Panc1 (cell line): ENCODE data around the gene ITGB3. TPM values are rescaled to one million over a fixed set of nuclear protein-coding genes. Genes with fewer than 3 reads are reported as not detected.

Experiments used
- ATAC-seq: fragments of 200-7000 bp; cut with Tn5 transposase; 2 replicates; pipeline ENCODE4 v1.9.1; 2020; ENCODE audit warnings: mild to moderate bottlenecking, moderate library complexity
- BruUV-seq: library from RNA; stranded (reverse); fragments of 400-500 nt; replicated peaks from 2 replicates; lab custom pipeline; 2021; lab: Mats Ljungman, UMichigan
- CTCF ChIA-PET: fragments of 300-600 bp; sonication (Branson Sonifier 250); formaldehyde crosslinking; loops from one replicate; lab custom pipeline; 2022; ENCODE audit warnings: antibody characterized with exemption; lab: Charles Lee
- POLR2A ChIA-PET: fragments of 300-600 bp; sonication (Branson Sonifier 250); formaldehyde crosslinking; loops from one replicate; lab custom pipeline; 2022; ENCODE audit warnings: antibody characterized with exemption; lab: Charles Lee
- DNase-seq: peaks from one replicate; pipeline ENCODE4 v3.0.0-alpha.2; 2010; ENCODE audit warnings: low read depth, low spot score
- H3K27ac ChIP-seq: 2 replicates; pipeline ENCODE4 v1.5.1; 2011; ENCODE audit warnings: mild to moderate bottlenecking, low read length, inconsistent platforms
- H3K27me3 ChIP-seq: fragments of 200-500 bp; sonication (Bioruptor generic); 2 replicates; pipeline ENCODE4 v1.6.0; 2014; ENCODE audit warnings: low read length, inconsistent platforms; ENCODE audit not compliant: control insufficient read depth, insufficient read depth
- H3K36me3 ChIP-seq: fragments of 200-500 bp; sonication (Bioruptor generic); 2 replicates; pipeline ENCODE4 v1.5.1; 2014; ENCODE audit warnings: inconsistent platforms, mild to moderate bottlenecking, low read length, moderate library complexity; ENCODE audit not compliant: control insufficient read depth, insufficient read depth
- H3K4me1 ChIP-seq: 2 replicates; pipeline ENCODE4 v1.5.1; 2011; ENCODE audit warnings: inconsistent platforms, mild to moderate bottlenecking, low read length, moderate library complexity; ENCODE audit not compliant: control insufficient read depth, insufficient read depth
- H3K4me3 ChIP-seq, 2 experiments: 2 replicates each; pipeline ENCODE4 v1.5.1; 2011 to 2012; ENCODE audit warnings: low read depth in 2 of 2, low read length in 2 of 2, mild to moderate bottlenecking in 2 of 2, inconsistent platforms in 1 of 2, moderate library complexity in 1 of 2
- H3K9me3 ChIP-seq: fragments of 200-500 bp; sonication (Bioruptor generic); 2 replicates; pipeline ENCODE4 v1.5.1; 2014; ENCODE audit warnings: low read depth, mild to moderate bottlenecking, inconsistent platforms, low read length, moderate library complexity; ENCODE audit not compliant: control insufficient read depth, insufficient read depth
- CTCF ChIP-seq: fragments of 450-650 bp; IDR thresholded peaks from 2 replicates; pipeline ENCODE4 v1.5.1; 2017; ENCODE audit warnings: mild to moderate bottlenecking
- POLR2AphosphoS5 ChIP-seq: IDR thresholded peaks from 2 replicates; pipeline ENCODE4 v1.6.1; 2012; ENCODE audit warnings: mild to moderate bottlenecking, low read depth, low read length, moderate library complexity
- REST ChIP-seq, 2 experiments: IDR thresholded peaks; 2 replicates each; pipeline ENCODE4 v1.6.1; 2011 to 2012; ENCODE audit warnings: low read depth in 2 of 2, control low read depth in 1 of 2, low read length in 1 of 2, mild to moderate bottlenecking in 1 of 2, moderate library complexity in 1 of 2; ENCODE audit not compliant: insufficient read depth in 1 of 2
- SIN3A ChIP-seq: IDR thresholded peaks from 2 replicates; pipeline ENCODE4 v1.6.1; 2012; ENCODE audit warnings: low read depth, mild to moderate bottlenecking, low read length, moderate library complexity, borderline replicate concordance; ENCODE audit not compliant: insufficient read depth
- TCF7L2 ChIP-seq: IDR thresholded peaks from 2 replicates; pipeline ENCODE4 v1.6.1; 2011; ENCODE audit warnings: mild to moderate bottlenecking, low read depth, low read length, inconsistent platforms
- in situ Hi-C: cut with HindIII; loops from 2 replicates; pipeline ENCODE4 v1.10.0; 2016; ENCODE audit warnings: low sequenced_read_pairs, low pct_unique_long_range_greater_than_20kb
- intact Hi-C: fragments of 100-400 bp; cut with micrococcal nuclease; formaldehyde crosslinking; loops from one replicate; pipeline ENCODE4 v1.10.0; 2022; ENCODE audit not compliant: unreplicated experiment
- total RNA-seq: library from RNA; stranded (reverse); gene quantifications from one replicate; pipeline ENCODE4 v1.2.1, GENCODE V29; 2021; ENCODE audit not compliant: unreplicated experiment

ITGB3 gene
- total RNA-seq, 1 experiment from 2014 or later, result 17.6 TPM

GRCh38 chr17:47285003-47285402, 31.4 kb downstream of the ITGB3 start:
- Histone ChIP-seq H3K36me3 (no peaks in the 10 kb centered on the region), H3K27me3 (no peaks in the 10 kb centered on the region), H3K4me3 (no peak overlapping the region), H3K27ac (no peak overlapping the region), H3K9me3 (no peaks in the 10 kb centered on the region), H3K4me1 (no peaks in the 10 kb centered on the region)
- in situ Hi-C loops, result no loop called here
- CTCF ChIA-PET, result no interaction called here
- ATAC-seq, result no peak
- POLR2A ChIA-PET, result interaction anchor here (0.6 kb wide), 1 partner anchor 79 kb away, joined by 3 read pairs; no protein-coding TSS in a partner anchor
- intact Hi-C loops, result no loop called here
- no TSS peak for BruUV-seq
- TF ChIP-seq CTCF (no peak), REST (IDR thresholded peaks at IDR 0.05; ENCODE audit: insufficient read depth in 1 of 2, low read depth in 2 of 2, low read length in 1 of 2) (no peak), SIN3A (no peak), POLR2AphosphoS5 (no peak), TCF7L2 (no peak)
- no peak for DNase-seq

GRCh38 chr17:47286198-47286914, 32.7 kb downstream of the ITGB3 start:
- POLR2A ChIA-PET, result no interaction called here
- no peaks in the 10 kb centered on the region for H3K27me3 ChIP-seq
- no peak for TF ChIP-seq CTCF
- no peak for TF ChIP-seq REST (IDR thresholded peaks at IDR 0.05; ENCODE audit: insufficient read depth in 1 of 2, low read depth in 2 of 2, low read length in 1 of 2)
- TF ChIP-seq TCF7L2, result no peak
- TF ChIP-seq POLR2AphosphoS5, result no peak
- TF ChIP-seq SIN3A, result no peak
- no peak for ATAC-seq
- H3K27ac ChIP-seq, result no peak overlapping the region
- DNase-seq, result no peak
- H3K36me3 ChIP-seq, result no peaks in the 10 kb centered on the region
- H3K4me3 ChIP-seq, result no peak overlapping the region
- H3K9me3 ChIP-seq, result no peaks in the 10 kb centered on the region
- in situ Hi-C loops, result no loop called here
- H3K4me1 ChIP-seq, result no peaks in the 10 kb centered on the region
- intact Hi-C loops, result no loop called here
- no TSS peak for BruUV-seq
- CTCF ChIA-PET, result no interaction called here
